Mononuclear cell (primary cell): ENCODE results near the gene MAPRE2. TPM values are rescaled to one million over a fixed set of nuclear protein-coding genes. Genes with fewer than 3 reads are reported as not detected.
"Not testable (repeated sequence)": the region's sequence is repeated elsewhere in the genome, so short reads cannot be mapped to it uniquely, and the experiment has no call there.

Source experiments
- H3K27me3 ChIP-seq: 2 replicates; pipeline ENCODE4 v1.6.0; 2011; ENCODE audit warnings: low read length, control low read depth; ENCODE audit not compliant: insufficient read depth
- H3K4me1 ChIP-seq: 2 replicates; pipeline ENCODE4 v1.5.1; 2011; ENCODE audit warnings: mild to moderate bottlenecking, low read length, control low read depth; ENCODE audit not compliant: insufficient read depth
- H3K4me3 ChIP-seq: 2 replicates; pipeline ENCODE4 v1.5.1; 2011; ENCODE audit warnings: mild to moderate bottlenecking, low read length, moderate library complexity
- H3K9me3 ChIP-seq: 2 replicates; pipeline ENCODE4 v1.5.1; 2011; ENCODE audit warnings: low read depth, mild to moderate bottlenecking, control low read depth, low read length
- total RNA-seq: library from RNA; depleted of rRNA; stranded (reverse); fragments of >200 nt; gene quantifications from one replicate; pipeline ENCODE4 v1.2.3, GENCODE V29; 2012

MAPRE2 gene
- total RNA-seq, 1 donor = 87.4 TPM

GRCh38 chr18:35144698-35145097 is 103.5 kb downstream of the MAPRE2 start:
- no peaks in the 10 kb centered on the region for H3K27me3 ChIP-seq
- H3K9me3 ChIP-seq = no peaks in the 10 kb centered on the region
- no peak overlapping the region for H3K4me3 ChIP-seq
- H3K4me1 ChIP-seq = peaks cover 11% of the 10 kb centered on the region

GRCh38 chr18:35150195-35150594 is 109.0 kb downstream of the MAPRE2 start:
- H3K4me3 ChIP-seq, H3K9me3 ChIP-seq, H3K27me3 ChIP-seq: not testable (repeated sequence)
- peaks cover 20% of the 10 kb centered on the region for H3K4me1 ChIP-seq

- Histone ChIP-seq H3K4me3 (no peak overlapping the region), H3K27me3 (no peaks in the 10 kb centered on the region), H3K4me1 (peaks cover 31% of the 10 kb centered on the region), H3K9me3 (no peaks in the 10 kb centered on the region)
These were observed 112.5 kb downstream of the MAPRE2 start for GRCh38 chr18:35153609-35154272.

- peaks cover 42% of the 10 kb centered on the region for H3K4me1 ChIP-seq
- H3K27me3 ChIP-seq = no peaks in the 10 kb centered on the region
- H3K9me3 ChIP-seq = no peaks in the 10 kb centered on the region
These were observed 114.3 kb downstream of the MAPRE2 start for GRCh38 chr18:35155398-35156117.

GRCh38 chr18:35157181-35157580 is 116.0 kb downstream of the MAPRE2 start:
- Histone ChIP-seq H3K4me3 (no peak overlapping the region), H3K27me3 (no peaks in the 10 kb centered on the region), H3K4me1 (peaks cover 42% of the 10 kb centered on the region), H3K9me3 (no peaks in the 10 kb centered on the region)

More at GRCh38 chr18:35155398-35156117, 114.3 kb downstream of the MAPRE2 start:
- no peak overlapping the region for H3K4me3 ChIP-seq

GRCh38 chr18:35158728-35159450 is 117.7 kb downstream of the MAPRE2 start:
- Histone ChIP-seq H3K9me3 (no peaks in the 10 kb centered on the region), H3K4me1 (peaks cover 33% of the 10 kb centered on the region), H3K4me3 (no peak overlapping the region), H3K27me3 (no peaks in the 10 kb centered on the region)

GRCh38 chr18:35159782-35160181 is 118.6 kb downstream of the MAPRE2 start:
- Histone ChIP-seq H3K27me3 (no peaks in the 10 kb centered on the region), H3K4me1 (peaks cover 24% of the 10 kb centered on the region), H3K4me3 (no peak overlapping the region), H3K9me3 (no peaks in the 10 kb centered on the region)

- Histone ChIP-seq H3K4me3 (no peak overlapping the region), H3K4me1 (peaks cover 15% of the 10 kb centered on the region), H3K27me3 (no peaks in the 10 kb centered on the region), H3K9me3 (no peaks in the 10 kb centered on the region)
These were observed 120.3 kb downstream of the MAPRE2 start for GRCh38 chr18:35161485-35161884.

- peaks cover 15% of the 10 kb centered on the region for H3K4me1 ChIP-seq
- H3K9me3 ChIP-seq = no peaks in the 10 kb centered on the region
- H3K4me3 ChIP-seq = no peak overlapping the region
- H3K27me3 ChIP-seq = no peaks in the 10 kb centered on the region
These were observed 120.7 kb downstream of the MAPRE2 start for GRCh38 chr18:35161934-35162333.

GRCh38 chr18:35163014-35163539 is 121.9 kb downstream of the MAPRE2 start:
- no peaks in the 10 kb centered on the region for H3K9me3 ChIP-seq
- no peak overlapping the region for H3K4me3 ChIP-seq
- no peaks in the 10 kb centered on the region for H3K27me3 ChIP-seq
- H3K4me1 ChIP-seq = peaks cover 15% of the 10 kb centered on the region

GRCh38 chr18:35163721-35164120 is 122.5 kb downstream of the MAPRE2 start:
- H3K4me3 ChIP-seq = no peak overlapping the region
- no peaks in the 10 kb centered on the region for H3K9me3 ChIP-seq
- H3K27me3 ChIP-seq = no peaks in the 10 kb centered on the region
- H3K4me1 ChIP-seq = peaks cover 12% of the 10 kb centered on the region

- peaks cover 8% of the 10 kb centered on the region for H3K4me1 ChIP-seq
These were observed 122.9 kb downstream of the MAPRE2 start for GRCh38 chr18:35164133-35164532.

GRCh38 chr18:35167332-35167731 is 126.1 kb downstream of the MAPRE2 start:
- no peaks in the 10 kb centered on the region for H3K9me3 ChIP-seq
- H3K4me3 ChIP-seq = no peak overlapping the region
- H3K4me1 ChIP-seq = no peaks in the 10 kb centered on the region
- no peaks in the 10 kb centered on the region for H3K27me3 ChIP-seq

More at GRCh38 chr18:35164133-35164532, 122.9 kb downstream of the MAPRE2 start:
- no peaks in the 10 kb centered on the region for H3K9me3 ChIP-seq
- no peaks in the 10 kb centered on the region for H3K27me3 ChIP-seq
- no peak overlapping the region for H3K4me3 ChIP-seq

GRCh38 chr18:35167857-35168256 is 126.6 kb downstream of the MAPRE2 start:
- H3K4me3 ChIP-seq = no peak overlapping the region
- no peaks in the 10 kb centered on the region for H3K4me1 ChIP-seq
- H3K9me3 ChIP-seq = no peaks in the 10 kb centered on the region
- no peaks in the 10 kb centered on the region for H3K27me3 ChIP-seq

GRCh38 chr18:35170323-35170722 is 129.1 kb downstream of the MAPRE2 start:
- not testable (repeated sequence) for H3K27me3 ChIP-seq, H3K9me3 ChIP-seq, H3K4me3 ChIP-seq, H3K4me1 ChIP-seq
